HG03039 (cell line): ENCODE measurements around the gene MAPK8.
"Not testable (repeated sequence)": the region's sequence is repeated elsewhere in the genome, so short reads cannot be mapped to it uniquely, and the experiment has no call there.

ENCODE experiments used
- ATAC-seq: cut with Tn5 transposase; IDR thresholded peaks from one replicate; pipeline ENCODE4 v1.9.1; 2021; ENCODE audit warnings: mild to moderate bottlenecking, moderate library complexity; ENCODE audit not compliant: unreplicated experiment

The MAPK8 gene

GRCh38 chr10:48414160-48414559 lies 107.7 kb downstream of the MAPK8 start:
- no peak for ATAC-seq

- no peak for ATAC-seq
These were observed 108.3 kb downstream of the MAPK8 start for GRCh38 chr10:48414778-48415177.

GRCh38 chr10:48416584-48417232 lies 110.2 kb downstream of the MAPK8 start:
- no peak for ATAC-seq

- ATAC-seq, result no peak
These were observed 110.9 kb downstream of the MAPK8 start for GRCh38 chr10:48417374-48417773.

GRCh38 chr10:48418189-48418788 lies 111.8 kb downstream of the MAPK8 start:
- ATAC-seq, result no peak

- no peak for ATAC-seq
These were observed 113.2 kb downstream of the MAPK8 start for GRCh38 chr10:48419714-48420113.

GRCh38 chr10:48421862-48422261 lies 115.4 kb downstream of the MAPK8 start:
- not testable (repeated sequence) for ATAC-seq

- ATAC-seq, result no peak
These were observed 117.4 kb downstream of the MAPK8 start for GRCh38 chr10:48423884-48424283.

- no peak for ATAC-seq
These were observed 122.4 kb downstream of the MAPK8 start for GRCh38 chr10:48428896-48429295.

- no peak for ATAC-seq
These were observed 122.8 kb downstream of the MAPK8 start for GRCh38 chr10:48429309-48429708.

GRCh38 chr10:48430402-48430993 lies 124.0 kb downstream of the MAPK8 start:
- ATAC-seq, result no peak

GRCh38 chr10:48431871-48432270 lies 125.4 kb downstream of the MAPK8 start:
- no peak for ATAC-seq

GRCh38 chr10:48437546-48437945 lies 131.1 kb downstream of the MAPK8 start:
- no peak for ATAC-seq

GRCh38 chr10:48439031-48439430 lies 132.6 kb downstream of the MAPK8 start:
- no peak for ATAC-seq

GRCh38 chr10:48439581-48440041 lies 133.1 kb downstream of the MAPK8 start:
- no peak for ATAC-seq

GRCh38 chr10:48440771-48441170 lies 134.3 kb downstream of the MAPK8 start:
- ATAC-seq, result no peak

GRCh38 chr10:48442090-48442808 lies 135.8 kb downstream of the MAPK8 start:
- no peak for ATAC-seq

GRCh38 chr10:48442809-48443177 lies 136.3 kb downstream of the MAPK8 start:
- ATAC-seq, result no peak

GRCh38 chr10:48444266-48444665 lies 137.8 kb downstream of the MAPK8 start:
- ATAC-seq, result no peak

- no peak for ATAC-seq
These were observed 138.7 kb downstream of the MAPK8 start for GRCh38 chr10:48444861-48445841.

GRCh38 chr10:48445932-48446331 lies 139.5 kb downstream of the MAPK8 start:
- no peak for ATAC-seq
